Fibroblast of the aortic adventitia (primary cell): ENCODE data around the gene WDR37. TPM values are rescaled to one million over a fixed set of nuclear protein-coding genes. Genes with fewer than 3 reads are reported as not detected.
"Not testable (repeated sequence)": the region's sequence is repeated elsewhere in the genome, so short reads cannot be mapped to it uniquely, and the experiment has no call there.

Experiments used
- DNase-seq: peaks from one replicate; pipeline ENCODE4 v3.0.0-alpha.2; 2010; ENCODE audit warnings: low read depth
- H3K4me3 ChIP-seq: 2 replicates; pipeline ENCODE4 v1.5.1; 2011; ENCODE audit warnings: low read depth, mild to moderate bottlenecking, control low read depth, low read length, moderate library complexity
- total RNA-seq: library from RNA; depleted of rRNA; stranded (reverse); fragments of >200 nt; gene quantifications from 2 replicates; pipeline ENCODE4 v1.2.3, GENCODE V29; 2012; ENCODE audit warnings: low replicate concordance
- TF ChIP-seq, protein P1 (sequence below): IDR thresholded peaks from 2 replicates; pipeline ENCODE4 v1.5.1; 2011; ENCODE audit warnings: mild to moderate bottlenecking, low read length, control low read depth, inconsistent platforms; ENCODE audit not compliant: insufficient read depth

The WDR37 gene
- total RNA-seq, 1 donor: 17.0 TPM

DNA sequence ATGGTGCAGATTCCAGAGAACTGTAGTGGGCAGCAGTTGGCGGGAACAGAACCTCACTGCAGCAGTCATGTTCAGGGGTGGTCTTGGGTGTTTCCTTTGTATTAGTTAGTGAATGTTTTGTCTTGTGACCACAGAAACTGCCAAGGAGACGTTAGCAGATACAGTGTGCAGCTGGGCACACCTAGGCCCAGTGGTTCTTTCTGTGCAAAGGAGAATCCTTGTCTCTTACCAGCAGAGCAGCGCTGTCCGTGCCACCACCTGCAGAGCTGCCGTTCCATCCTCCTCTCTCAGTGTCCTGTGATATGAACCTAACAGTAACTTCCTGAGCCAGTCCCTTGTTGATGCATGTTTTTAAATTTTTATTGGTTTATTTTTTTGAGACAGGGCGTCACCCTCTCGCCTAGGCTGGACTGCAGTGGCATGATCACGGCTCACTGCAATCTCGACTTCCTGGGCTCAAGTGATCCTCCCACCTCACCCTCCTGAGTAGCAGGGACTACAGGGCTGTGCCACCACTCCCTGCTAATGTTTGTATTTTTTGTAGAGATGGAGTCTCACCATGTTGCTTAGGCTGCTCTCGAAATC lies 60.6 kb downstream of the WDR37 start:
- TF ChIP-seq, protein P1, sequence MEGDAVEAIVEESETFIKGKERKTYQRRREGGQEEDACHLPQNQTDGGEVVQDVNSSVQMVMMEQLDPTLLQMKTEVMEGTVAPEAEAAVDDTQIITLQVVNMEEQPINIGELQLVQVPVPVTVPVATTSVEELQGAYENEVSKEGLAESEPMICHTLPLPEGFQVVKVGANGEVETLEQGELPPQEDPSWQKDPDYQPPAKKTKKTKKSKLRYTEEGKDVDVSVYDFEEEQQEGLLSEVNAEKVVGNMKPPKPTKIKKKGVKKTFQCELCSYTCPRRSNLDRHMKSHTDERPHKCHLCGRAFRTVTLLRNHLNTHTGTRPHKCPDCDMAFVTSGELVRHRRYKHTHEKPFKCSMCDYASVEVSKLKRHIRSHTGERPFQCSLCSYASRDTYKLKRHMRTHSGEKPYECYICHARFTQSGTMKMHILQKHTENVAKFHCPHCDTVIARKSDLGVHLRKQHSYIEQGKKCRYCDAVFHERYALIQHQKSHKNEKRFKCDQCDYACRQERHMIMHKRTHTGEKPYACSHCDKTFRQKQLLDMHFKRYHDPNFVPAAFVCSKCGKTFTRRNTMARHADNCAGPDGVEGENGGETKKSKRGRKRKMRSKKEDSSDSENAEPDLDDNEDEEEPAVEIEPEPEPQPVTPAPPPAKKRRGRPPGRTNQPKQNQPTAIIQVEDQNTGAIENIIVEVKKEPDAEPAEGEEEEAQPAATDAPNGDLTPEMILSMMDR: no peak
- DNase-seq: no peak
- H3K4me3 ChIP-seq: no peak overlapping the region

DNA sequence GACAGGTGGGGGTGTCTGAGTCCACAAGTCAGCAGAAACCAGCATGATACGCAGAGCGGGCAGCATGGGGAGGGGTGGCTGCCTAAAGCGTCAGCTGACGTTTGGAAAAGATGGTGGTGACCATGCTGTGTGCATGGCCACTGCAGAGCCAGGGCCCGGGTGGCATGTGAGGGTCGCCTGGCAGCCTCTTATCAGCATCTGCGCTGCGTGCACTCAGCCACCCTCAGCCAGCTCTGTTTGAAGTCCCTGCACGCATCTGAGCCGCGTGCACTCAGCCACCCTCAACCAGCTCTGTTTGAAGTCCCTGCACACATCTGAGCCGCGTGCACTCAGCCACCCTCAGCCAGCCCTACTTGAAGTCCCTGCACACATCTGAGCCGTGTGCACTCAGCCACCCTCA lies 61.5 kb downstream of the WDR37 start:
- TF ChIP-seq, protein P1: no peak

DNA sequence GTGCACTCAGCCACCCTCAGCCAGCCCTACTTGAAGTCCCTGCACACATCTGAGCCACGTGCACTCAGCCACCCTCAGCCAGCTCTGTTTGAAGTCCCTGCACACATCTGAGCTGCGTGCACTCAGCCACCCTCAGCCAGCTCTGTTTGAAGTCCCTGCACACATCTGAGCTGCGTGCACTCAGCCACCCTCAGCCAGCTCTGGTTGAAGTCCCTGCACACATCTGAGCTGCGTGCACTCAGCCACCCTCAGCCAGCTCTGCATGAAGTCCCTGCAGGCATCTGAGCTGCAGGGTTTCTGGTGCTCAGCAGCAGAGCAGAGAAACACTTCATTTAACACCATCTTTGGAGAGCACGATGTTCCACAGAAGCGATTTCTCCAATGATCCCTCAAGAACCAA lies 62.1 kb downstream of the WDR37 start:
- H3K4me3 ChIP-seq, DNase-seq: not testable (repeated sequence)

More for the DNA sequence above, 61.5 kb downstream of the WDR37 start:
- no peak for DNase-seq
- no peak overlapping the region for H3K4me3 ChIP-seq

DNA sequence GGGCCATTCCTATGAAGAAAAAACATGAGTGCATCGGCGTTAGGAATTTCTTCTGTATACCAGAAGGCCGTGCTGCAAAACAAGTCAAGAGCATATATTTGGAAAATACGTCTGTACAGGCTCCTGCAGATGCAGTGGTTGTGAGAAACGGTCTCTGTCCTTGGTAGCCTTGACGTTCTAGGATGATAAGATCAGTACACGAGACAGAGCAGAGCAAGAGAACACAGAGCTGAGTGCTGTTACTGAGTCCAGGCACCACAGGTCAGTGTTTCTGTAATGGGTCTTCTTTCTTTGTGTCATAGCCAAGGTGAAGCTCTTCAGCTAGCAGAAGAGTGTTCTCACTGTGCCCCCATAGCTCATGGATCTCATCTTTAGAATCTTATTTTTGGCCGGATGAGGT lies 62.8 kb downstream of the WDR37 start:
- TF ChIP-seq, protein P1: no peak
- no peak for DNase-seq

GRCh38 chr10:1119501-1119900 lies 63.3 kb downstream of the WDR37 start:
- no peak for DNase-seq
- TF ChIP-seq, protein P1: no peak
- no peak overlapping the region for H3K4me3 ChIP-seq

More for the DNA sequence above, 62.8 kb downstream of the WDR37 start:
- H3K4me3 ChIP-seq: no peak overlapping the region

DNA sequence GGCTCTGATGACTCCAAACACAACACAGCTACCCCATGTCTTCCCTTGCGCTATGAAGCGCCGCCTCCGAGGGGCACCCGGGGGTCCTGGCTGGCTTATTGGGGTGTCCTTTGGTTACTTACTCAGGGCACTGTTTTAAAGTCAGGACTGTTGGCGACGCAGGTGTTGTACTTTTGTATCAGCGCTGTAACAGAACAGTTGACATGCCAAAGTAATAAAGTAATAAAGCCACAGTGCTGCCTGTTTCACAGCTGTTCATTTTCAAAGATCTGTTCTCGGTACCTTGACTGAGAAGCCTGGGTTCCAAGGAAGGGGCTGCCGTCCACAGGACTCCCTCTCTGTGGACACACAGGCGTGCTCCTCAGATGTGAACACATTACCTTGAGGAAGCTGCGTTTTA lies 64.1 kb downstream of the WDR37 start:
- TF ChIP-seq, protein P1: no peak
- DNase-seq: no peak
- H3K4me3 ChIP-seq: no peak overlapping the region

DNA sequence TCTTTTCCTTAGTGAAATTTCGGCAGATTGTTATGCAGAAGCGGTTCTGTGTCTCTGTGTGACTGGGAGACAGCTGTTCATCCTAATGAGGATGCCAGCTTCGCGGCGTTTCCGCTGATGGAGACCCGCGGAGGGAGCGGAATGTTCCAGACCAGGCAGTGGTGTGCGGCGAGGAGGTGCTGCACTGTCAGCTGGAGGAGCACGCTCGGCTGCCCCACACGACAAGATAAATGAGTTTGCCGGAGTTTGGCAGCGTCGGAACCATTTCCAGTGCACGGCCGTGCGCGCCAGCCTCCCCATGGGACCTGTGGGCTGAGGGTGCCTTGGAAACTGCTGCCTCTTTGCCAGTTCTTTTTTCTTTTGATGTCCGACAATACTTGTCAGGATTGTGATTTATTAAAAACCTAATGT lies 64.6 kb downstream of the WDR37 start:
- TF ChIP-seq, protein P1: no peak
- no peak for DNase-seq
- no peak overlapping the region for H3K4me3 ChIP-seq
